Parathyroid adenoma (tissue), 2 donors: ENCODE measurements around the gene ARL5A.

Experiments used
- H2AFZ ChIP-seq: fragments of 300-600 bp; sonication (generic); one replicate; pipeline ENCODE4 v1.7.0; 2017; ENCODE audit warnings: antibody characterized with exemption, mild to moderate bottlenecking
- H3K27ac ChIP-seq: fragments of 300-600 bp; sonication (generic); one replicate; pipeline ENCODE4 v1.7.0; 2017
- H3K27me3 ChIP-seq: fragments of 300-600 bp; sonication (generic); one replicate; pipeline ENCODE4 v1.7.0; 2017; ENCODE audit warnings: low read length; ENCODE audit not compliant: control insufficient read depth, insufficient read depth
- H3K36me3 ChIP-seq: fragments of 300-600 bp; sonication (generic); one replicate; pipeline ENCODE4 v1.7.0; 2017; ENCODE audit warnings: low read length; ENCODE audit not compliant: control insufficient read depth, insufficient read depth
- H3K4me1 ChIP-seq: fragments of 300-600 bp; sonication (generic); one replicate; pipeline ENCODE4 v1.7.0; 2017; ENCODE audit warnings: control low read depth
- H3K4me2 ChIP-seq: fragments of 300-600 bp; sonication (generic); one replicate; pipeline ENCODE4 v1.7.0; 2017; ENCODE audit warnings: low read length
- H3K4me3 ChIP-seq: fragments of 300-600 bp; sonication (generic); one replicate; pipeline ENCODE4 v1.7.0; 2017; ENCODE audit warnings: low read depth, low read length
- H3K79me2 ChIP-seq: fragments of 300-600 bp; sonication (generic); one replicate; pipeline ENCODE4 v1.7.0; 2017; ENCODE audit warnings: control low read depth
- H3K9ac ChIP-seq: fragments of 300-600 bp; sonication (generic); one replicate; pipeline ENCODE4 v1.7.0; 2017; ENCODE audit warnings: mild to moderate bottlenecking
- H3K9me3 ChIP-seq: fragments of 300-600 bp; sonication (generic); one replicate; pipeline ENCODE4 v1.7.0; 2017; ENCODE audit warnings: low read length; ENCODE audit not compliant: control insufficient read depth
- CTCF ChIP-seq: fragments of 300-600 bp; sonication (generic); IDR thresholded peaks from one replicate; pipeline ENCODE4 v1.7.0; 2017; ENCODE audit warnings: antibody characterized with exemption, mild to moderate bottlenecking
- donor health status: primary hyperparathyroidism.

The ARL5A gene

GRCh38 chr2:151754253-151754897 lies 73.8 kb downstream of the ARL5A start:
- Histone ChIP-seq H3K4me1 (no peaks in the 10 kb centered on the region), H3K9ac (no peak overlapping the region), H3K79me2 (no peaks in the 10 kb centered on the region), H3K9me3 (no peaks in the 10 kb centered on the region), H2AFZ (no peak overlapping the region), H3K36me3 (no peaks in the 10 kb centered on the region), H3K4me3 (no peak overlapping the region), H3K27me3 (no peaks in the 10 kb centered on the region), H3K4me2 (no peak overlapping the region), H3K27ac (no peak overlapping the region)
- no peak for TF ChIP-seq CTCF

GRCh38 chr2:151753540-151753939 lies 74.7 kb downstream of the ARL5A start:
- H3K9me3 ChIP-seq, result no peaks in the 10 kb centered on the region
- H3K27me3 ChIP-seq, result no peaks in the 10 kb centered on the region
- no peak overlapping the region for H3K4me3 ChIP-seq
- no peak overlapping the region for H3K9ac ChIP-seq
- H3K79me2 ChIP-seq, result no peaks in the 10 kb centered on the region
- no peak overlapping the region for H3K4me2 ChIP-seq
- no peak overlapping the region for H2AFZ ChIP-seq
- no peaks in the 10 kb centered on the region for H3K36me3 ChIP-seq
- no peaks in the 10 kb centered on the region for H3K4me1 ChIP-seq
- no peak overlapping the region for H3K27ac ChIP-seq
- no peak for TF ChIP-seq CTCF
